Activated CD8-positive, alpha-beta memory T cell treated with anti-CD3 and anti-CD28 coated beads, Interleukin-2, amount 50 U/mL, for 1 hour (primary cell): ENCODE measurements around the gene SNU13.
"Not testable (repeated sequence)": the region's sequence is repeated elsewhere in the genome, so short reads cannot be mapped to it uniquely, and the experiment has no call there.

Experiments
- DNase-seq: peaks from one replicate; pipeline ENCODE4 v3.0.0-alpha.2; 2020; ENCODE audit errors: extremely low read depth

The SNU13 gene

DNA sequence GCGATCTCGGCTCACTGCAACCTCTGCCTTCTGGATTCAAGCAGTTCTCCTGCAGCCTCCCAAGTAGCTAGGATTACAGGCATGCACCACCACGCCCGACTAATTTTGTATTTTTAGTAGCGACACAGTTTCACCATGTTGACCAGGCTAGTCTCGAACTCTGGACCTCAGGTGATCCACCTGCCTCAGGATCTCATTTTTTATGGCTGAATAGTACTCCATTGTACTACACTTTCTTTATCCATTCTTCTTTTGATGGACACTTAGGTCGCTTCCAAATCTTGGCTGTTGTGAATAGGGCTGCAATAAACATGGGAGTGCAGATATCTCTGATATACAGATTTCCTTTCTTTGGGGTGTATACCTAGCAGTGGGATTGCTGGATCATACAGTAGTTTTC, 46.8 kb downstream of the SNU13 start:
- no peak for DNase-seq

DNA sequence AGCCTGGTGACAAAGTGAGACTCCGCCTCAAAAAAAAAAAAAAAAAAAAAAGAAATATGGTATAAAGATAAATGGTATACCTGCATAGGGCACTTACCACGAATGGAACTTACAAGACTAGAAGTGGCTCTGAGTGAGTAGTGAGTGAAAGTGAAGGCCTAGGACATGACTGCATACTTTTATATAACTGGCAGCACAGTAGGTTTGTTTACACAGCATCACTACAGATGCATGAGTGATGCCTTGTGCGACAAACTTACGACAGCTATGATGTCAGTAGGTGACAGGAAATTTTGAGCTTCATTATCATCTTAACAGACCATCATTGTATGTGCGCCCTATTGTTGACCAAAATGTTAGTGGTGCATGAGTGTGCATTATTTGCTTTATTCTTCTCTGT, 49.9 kb downstream of the SNU13 start:
- no peak for DNase-seq

- no peak for DNase-seq
These were observed 50.5 kb downstream of the SNU13 start for GRCh38 chr22:41638124-41638523.

DNA sequence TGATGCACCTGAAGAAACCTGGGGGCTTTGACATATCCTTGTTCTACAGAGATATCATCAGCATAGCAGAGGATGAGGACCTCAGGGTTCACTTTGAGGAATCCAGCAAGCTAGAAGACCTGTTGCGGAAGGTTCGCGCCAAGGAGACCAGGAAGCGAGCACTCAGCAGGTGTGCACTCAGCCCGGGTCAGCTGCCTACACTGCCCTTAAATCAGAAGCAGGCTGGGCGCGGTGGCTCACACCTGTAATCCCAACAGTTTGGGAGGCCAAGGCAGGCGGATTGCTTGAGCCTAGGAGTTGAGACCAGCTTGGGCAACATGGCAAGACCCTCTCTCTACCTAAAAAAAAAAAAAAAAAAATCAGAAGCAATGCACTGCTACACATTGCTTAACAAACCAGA, 51.0 kb downstream of the SNU13 start:
- DNase-seq = not testable (repeated sequence)

DNA sequence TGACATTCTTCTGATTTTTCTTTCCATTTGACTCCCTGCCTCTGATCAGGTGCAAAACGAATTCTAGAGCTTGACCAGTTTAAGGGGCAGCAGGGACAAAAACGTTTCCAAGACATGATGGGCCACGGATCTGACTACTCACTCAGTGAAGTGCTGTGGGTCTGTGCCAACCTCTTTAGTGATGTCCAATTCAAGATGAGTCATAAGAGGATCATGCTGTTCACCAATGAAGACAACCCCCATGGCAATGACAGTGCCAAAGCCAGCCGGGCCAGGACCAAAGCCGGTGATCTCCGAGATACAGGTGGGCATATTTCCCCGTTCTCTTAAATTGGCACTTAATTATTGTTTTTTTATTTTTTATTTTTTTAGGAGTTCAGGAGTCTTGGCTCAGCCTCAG, 52.2 kb downstream of the SNU13 start:
- no peak for DNase-seq

DNA sequence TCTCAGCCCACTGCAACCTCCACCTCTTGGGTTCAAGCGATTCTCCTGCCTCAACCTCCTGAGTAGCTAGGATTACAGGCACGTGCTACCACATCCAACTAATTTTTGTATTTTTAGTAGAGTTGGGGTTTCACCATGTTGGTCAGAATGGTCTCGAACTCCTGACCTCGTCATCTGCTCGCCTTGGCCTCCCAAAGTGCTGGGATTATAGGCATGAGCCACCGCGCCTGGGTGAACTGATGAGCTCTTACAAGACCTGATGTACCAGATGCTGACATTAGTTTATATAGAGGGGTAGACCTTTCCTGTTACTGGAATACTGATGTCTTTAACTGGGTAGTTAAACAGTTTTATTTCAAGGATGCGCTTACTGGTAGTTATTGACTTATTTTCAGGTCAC, 54.1 kb downstream of the SNU13 start:
- not testable (repeated sequence) for DNase-seq

- DNase-seq = not testable (repeated sequence)
These were observed 57.1 kb downstream of the SNU13 start for GRCh38 chr22:41631615-41632014.

DNA sequence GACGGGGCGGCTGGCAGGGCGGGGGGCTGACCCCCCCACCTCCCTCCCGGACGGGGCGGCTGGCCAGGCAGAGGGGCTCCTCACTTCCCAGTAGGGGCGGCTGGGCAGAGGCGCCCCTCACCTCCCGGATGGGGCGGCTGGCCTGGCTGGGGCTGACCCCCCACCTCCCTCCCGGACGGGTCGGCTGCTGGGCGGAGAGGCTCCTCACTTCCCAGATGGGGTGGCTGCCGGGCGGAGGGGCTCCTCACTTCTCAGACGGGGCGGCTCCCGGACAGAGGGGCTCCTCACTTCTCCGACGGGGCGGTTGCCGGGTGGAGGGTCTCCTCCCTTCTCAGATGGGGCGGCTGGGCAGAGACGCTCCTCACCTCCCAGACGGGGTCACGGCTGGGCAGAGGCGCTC, 57.6 kb downstream of the SNU13 start:
- not testable (repeated sequence) for DNase-seq

DNA sequence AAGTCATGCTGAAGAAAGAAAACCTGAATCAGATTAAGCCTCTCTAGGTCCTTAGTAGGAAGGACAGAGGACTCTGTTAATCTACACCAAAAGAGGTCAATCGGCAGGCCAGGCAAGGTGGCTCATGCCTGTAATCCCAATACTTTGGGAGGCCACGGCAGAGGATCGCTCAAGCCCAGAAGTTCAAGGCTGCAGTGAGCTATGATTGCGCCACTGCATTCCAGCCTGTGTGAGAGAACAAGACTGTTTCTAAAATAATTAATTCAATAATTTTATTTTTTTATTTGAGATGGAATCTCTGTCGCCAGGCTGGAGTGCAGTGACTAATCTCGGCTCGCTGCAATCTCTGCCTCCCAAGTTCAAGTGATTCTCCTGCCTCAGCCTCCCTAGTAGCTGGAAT, 63.1 kb downstream of the SNU13 start:
- DNase-seq = no peak
